Measurements from ENCODE around the gene CD70. TPM values are rescaled to one million over a fixed set of nuclear protein-coding genes. Genes with fewer than 3 reads are reported as not detected.

The CD70 gene
- total RNA-seq, 2 donors from 2014 or later: 0.46 TPM; not detected in 1

Other genes starting within 250 kb of the CD70 start
- 10 to 100 TPM; 55.1 to 56.4 TPM for gene CLPP, start 229.6 kb downstream of the CD70 start, total RNA-seq
- gene ALKBH7, start 218.4 kb downstream of the CD70 start, total RNA-seq: 10 to 100 TPM; 37.1 to 41.2 TPM
- under 1 TPM; 0.65 to 0.71 TPM for gene PSPN, start 215.2 kb downstream of the CD70 start, total RNA-seq
- gene GTF2F1, start 198.0 kb downstream of the CD70 start, total RNA-seq: 10 to 100 TPM; 32.5 to 35.4 TPM
- 100 to 1,000 TPM; 134 to 147 TPM for gene KHSRP, start 166.3 kb downstream of the CD70 start, total RNA-seq
- gene SLC25A41, start 157.4 kb downstream of the CD70 start, total RNA-seq: under 1 TPM in 1 of 2 donors, not detected in 1; 0.24 TPM
- 10 to 100 TPM; 51.5 to 62.1 TPM for gene SLC25A23, start 131.4 kb downstream of the CD70 start, total RNA-seq
- not detected for gene CRB3, start 126.9 kb downstream of the CD70 start, total RNA-seq
- gene DENND1C, start 109.4 kb downstream of the CD70 start, total RNA-seq: 1 to 10 TPM; 2.1 to 3.9 TPM
- under 1 TPM; 0.42 to 0.48 TPM for gene TUBB4A, start 88.8 kb downstream of the CD70 start, total RNA-seq
- under 1 TPM; 0.42 to 0.67 TPM for gene TNFSF9, start 60.1 kb downstream of the CD70 start, total RNA-seq
- 1 to 10 TPM; 1.4 to 1.6 TPM for gene TNFSF14, start 79.0 kb upstream of the CD70 start, total RNA-seq
- gene C3, start 129.5 kb upstream of the CD70 start, total RNA-seq: 1,000 to 10,000 TPM in 1 of 2 donors, 100 to 1,000 TPM in 1; 929 to 2,763 TPM
- 10 to 100 TPM; 39.3 to 43.4 TPM for gene GPR108, start 146.4 kb upstream of the CD70 start, total RNA-seq
- 10 to 100 TPM; 83.2 to 92.6 TPM for gene TRIP10, start 148.5 kb upstream of the CD70 start, total RNA-seq
- under 1 TPM; 0.37 to 0.52 TPM for gene SH2D3A, start 176.3 kb upstream of the CD70 start, total RNA-seq
- 1 to 10 TPM; 6.4 to 7.8 TPM for gene VAV1, start 181.6 kb upstream of the CD70 start, total RNA-seq